Neural progenitor cell (in vitro differentiated cells): ENCODE results near the gene GPATCH4. TPM values are rescaled to one million over a fixed set of nuclear protein-coding genes. Genes with fewer than 3 reads are reported as not detected.

Source experiments
- DNase-seq: peaks from one replicate; pipeline ENCODE4 v3.0.0-alpha.2; 2016; ENCODE audit warnings: low spot score
- H2AFZ ChIP-seq: fragments of 200-600 bp; sonication (generic); replicated peaks from 2 replicates; pipeline ENCODE4 v1.6.1; 2016; ENCODE audit warnings: antibody characterized with exemption
- H3F3A ChIP-seq: fragments of 200-600 bp; sonication (generic); 2 replicates; pipeline ENCODE4 v1.6.1; 2016; ENCODE audit warnings: antibody characterized with exemption, low read depth
- H3K27ac ChIP-seq: fragments of 200-600 bp; sonication (generic); 2 replicates; pipeline ENCODE4 v1.5.1; 2016; ENCODE audit warnings: mild to moderate bottlenecking
- H3K27me3 ChIP-seq: fragments of 200-600 bp; sonication (generic); 2 replicates; pipeline ENCODE4 v1.6.1; 2016; ENCODE audit warnings: mild to moderate bottlenecking, moderate library complexity
- H3K36me3 ChIP-seq: fragments of 200-600 bp; sonication (generic); 2 replicates; pipeline ENCODE4 v1.5.1; 2016
- H3K4me1 ChIP-seq: fragments of 200-600 bp; sonication (generic); 2 replicates; pipeline ENCODE4 v1.6.1; 2016; ENCODE audit warnings: mixed run types
- H3K4me2 ChIP-seq: fragments of 200-600 bp; sonication (generic); 2 replicates; pipeline ENCODE4 v1.6.1; 2016
- H3K4me3 ChIP-seq: fragments of 200-600 bp; sonication (generic); 2 replicates; pipeline ENCODE4 v1.5.1; 2016
- H3K79me2 ChIP-seq: fragments of 200-600 bp; sonication (generic); 2 replicates; pipeline ENCODE4 v1.6.1; 2016; ENCODE audit warnings: low read depth
- H3K9ac ChIP-seq: fragments of 200-600 bp; sonication (generic); 2 replicates; pipeline ENCODE4 v1.6.1; 2016
- H3K9me3 ChIP-seq: fragments of 200-600 bp; sonication (generic); 2 replicates; pipeline ENCODE4 v1.5.1; 2016; ENCODE audit warnings: low read depth
- H4K20me1 ChIP-seq: fragments of 200-600 bp; sonication (generic); 2 replicates; pipeline ENCODE4 v1.6.1; 2016; ENCODE audit warnings: low read depth
- H3K27ac Mint-ChIP-seq: 3 replicates; pipeline ENCODE4 v1.8.0; 2021; ENCODE audit warnings: mixed read lengths
- H3K27me3 Mint-ChIP-seq: 2 replicates; pipeline ENCODE4 v1.8.0; 2022; ENCODE audit warnings: low read depth, mild to moderate bottlenecking, inconsistent platforms, moderate library complexity, mixed read lengths; ENCODE audit not compliant: insufficient read depth
- H3K36me3 Mint-ChIP-seq: 3 replicates; pipeline ENCODE4 v1.8.0; 2021; ENCODE audit warnings: mixed read lengths
- H3K4me1 Mint-ChIP-seq: 3 replicates; pipeline ENCODE4 v1.8.0; 2021; ENCODE audit warnings: mixed read lengths
- H3K4me3 Mint-ChIP-seq: 3 replicates; pipeline ENCODE4 v1.8.0; 2021; ENCODE audit warnings: mild to moderate bottlenecking, moderate library complexity, mixed read lengths
- H3K9me3 Mint-ChIP-seq: 3 replicates; pipeline ENCODE4 v1.8.0; 2020; ENCODE audit warnings: mixed read lengths
- CTCF ChIP-seq: fragments of 200-600 bp; sonication (generic); IDR thresholded peaks from 2 replicates; pipeline ENCODE4 v1.5.1; 2017; ENCODE audit warnings: antibody characterized with exemption, mild to moderate bottlenecking
- EZH2 ChIP-seq: fragments of 200-600 bp; sonication (generic); IDR thresholded peaks from 2 replicates; pipeline ENCODE4 v1.6.1; 2017; ENCODE audit warnings: antibody characterized with exemption, mild to moderate bottlenecking, moderate library complexity
- EZH2phosphoT487 ChIP-seq: fragments of 200-600 bp; sonication (generic); IDR thresholded peaks from 2 replicates; pipeline ENCODE4 v1.6.1; 2017; ENCODE audit warnings: antibody characterized with exemption
- total RNA-seq: library from RNA; depleted of rRNA; stranded (reverse); fragments of >200 nt; gene quantifications from 2 replicates; pipeline ENCODE4 v1.2.3, GENCODE V29; 2015; ENCODE audit warnings: low replicate concordance

The GPATCH4 gene
- total RNA-seq, 1 donor from 2014 or later: 17.2 TPM

DNA sequence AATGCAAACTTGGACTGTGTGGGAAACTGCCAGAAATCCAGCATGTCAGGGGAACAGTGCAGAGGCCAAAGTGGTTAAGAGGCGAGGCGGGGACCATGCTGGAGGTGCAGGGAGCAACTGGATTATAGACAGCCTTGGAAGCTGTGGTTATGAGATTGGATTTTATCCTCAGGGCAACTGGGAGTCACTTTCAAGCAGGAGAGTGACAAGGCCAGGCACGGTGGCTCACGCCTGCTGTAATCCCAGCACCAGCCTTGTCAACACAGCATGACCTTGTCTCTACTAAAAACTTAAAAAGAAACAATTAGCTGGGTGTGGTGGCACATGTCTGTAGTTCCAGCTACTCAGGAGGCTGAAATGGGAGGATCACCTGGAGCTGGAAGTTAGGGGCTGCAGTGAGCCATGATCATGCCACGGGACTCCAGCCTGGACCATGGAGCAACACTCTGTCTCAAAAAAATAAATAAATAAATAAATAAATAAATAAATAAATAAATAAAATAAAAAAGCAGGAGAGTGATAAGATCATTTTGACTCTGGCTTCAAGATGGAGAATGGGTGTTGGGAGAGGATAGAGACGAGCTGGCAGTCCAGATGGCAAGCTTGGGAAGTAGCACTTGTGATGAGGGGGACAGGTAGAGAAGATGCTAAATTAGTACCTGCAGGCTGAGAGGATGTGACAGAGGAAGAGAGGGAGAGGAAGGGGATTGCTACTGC lies 21.5 kb upstream of the GPATCH4 start:
- H3K4me3 Mint-ChIP-seq: peak overlapping the region; percentile 50
- H3F3A ChIP-seq: peaks cover 9% of the 10 kb centered on the region
- H3K4me3 ChIP-seq: no peak overlapping the region
- no peaks in the 10 kb centered on the region for H3K36me3 ChIP-seq
- peaks cover 19% of the 10 kb centered on the region for H3K4me1 Mint-ChIP-seq
- no peak overlapping the region for H3K27ac Mint-ChIP-seq
- H3K36me3 Mint-ChIP-seq: no peaks in the 10 kb centered on the region
- no peak for TF ChIP-seq CTCF
- TF ChIP-seq EZH2phosphoT487: no peak
- TF ChIP-seq EZH2: no peak
- H3K4me1 ChIP-seq: peaks cover 8% of the 10 kb centered on the region
- peaks cover 90% of the 10 kb centered on the region for H3K27me3 ChIP-seq
- no peaks in the 10 kb centered on the region for H3K79me2 ChIP-seq
- H3K27me3 Mint-ChIP-seq: peaks cover 48% of the 10 kb centered on the region
- H2AFZ ChIP-seq: no peak overlapping the region
- no peak overlapping the region for H3K27ac ChIP-seq
- no peaks in the 10 kb centered on the region for H3K9me3 ChIP-seq
- no peak for DNase-seq
- H3K9ac ChIP-seq: no peak overlapping the region
- H3K4me2 ChIP-seq: no peak overlapping the region
- H3K9me3 Mint-ChIP-seq: no peaks in the 10 kb centered on the region
- peaks cover 27% of the 10 kb centered on the region for H4K20me1 ChIP-seq

GRCh38 chr1:156619582-156619955 lies 18.3 kb upstream of the GPATCH4 start:
- no peak overlapping the region for H3K4me3 ChIP-seq
- H3K9ac ChIP-seq: no peak overlapping the region

DNA sequence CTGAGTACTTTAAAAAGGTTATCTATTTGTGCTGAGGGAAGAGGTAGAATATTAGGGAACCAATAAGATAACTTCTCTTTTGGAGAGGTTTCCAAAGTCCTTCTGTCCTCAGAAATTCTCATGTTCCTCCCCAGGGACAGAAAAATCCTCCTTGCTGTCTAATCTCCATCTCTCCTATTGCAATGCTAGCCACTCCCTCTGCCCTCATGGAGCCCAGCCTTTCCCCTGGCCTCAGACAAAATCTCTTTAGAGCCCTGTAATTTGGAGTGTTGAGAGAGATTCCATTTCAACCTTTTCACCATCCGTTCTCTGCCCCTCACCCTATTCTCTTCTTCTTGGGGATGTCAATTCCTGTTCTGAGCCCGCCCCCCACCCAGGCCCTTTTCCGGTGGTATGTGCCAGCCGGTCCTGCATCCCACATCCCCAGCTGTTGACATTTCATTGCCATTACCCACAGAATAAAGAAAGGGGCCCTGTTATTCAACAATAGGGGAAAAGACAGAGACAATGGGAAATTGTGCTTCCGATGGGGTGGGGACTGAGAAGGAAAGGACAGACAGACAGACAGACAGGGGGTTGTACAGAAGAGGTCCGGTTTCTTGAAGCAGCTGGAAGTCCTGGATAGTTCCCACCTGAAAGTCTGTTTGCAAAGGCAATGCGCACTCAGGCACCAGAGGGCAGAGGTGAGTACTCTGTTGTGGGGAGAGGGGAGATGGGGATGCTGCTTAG lies 17.7 kb upstream of the GPATCH4 start, which contains the start of gene HAPLN2:
Gene HAPLN2 (plus strand): TSS at position 563 of the 729 bp plus-strand sequence. CDS start 4,076 bp downstream, outside the sequence.
- Mint-ChIP-seq H3K9me3 (no peaks in the 10 kb centered on the region), H3K4me3 (no peak within 1 kb of the TSS)
- DNase-seq: peak; percentile 72

More at GRCh38 chr1:156619582-156619955, 18.3 kb upstream of the GPATCH4 start:
- Histone ChIP-seq H3K27ac (no peak overlapping the region), H3K4me2 (no peak overlapping the region), H4K20me1 (peaks cover 15% of the 10 kb centered on the region), H3K9me3 (no peaks in the 10 kb centered on the region), H3F3A (peaks cover 8% of the 10 kb centered on the region), H3K27me3 (peaks cover 76% of the 10 kb centered on the region), H3K79me2 (no peaks in the 10 kb centered on the region), H3K36me3 (no peaks in the 10 kb centered on the region), H3K4me1 (no peaks in the 10 kb centered on the region), H2AFZ (no peak overlapping the region)
- Mint-ChIP-seq H3K27me3 (peaks cover 46% of the 10 kb centered on the region), H3K27ac (no peak overlapping the region), H3K4me1 (peaks cover 16% of the 10 kb centered on the region), H3K4me3 (no peak overlapping the region), H3K9me3 (no peaks in the 10 kb centered on the region), H3K36me3 (no peaks in the 10 kb centered on the region)
- TF ChIP-seq CTCF (no peak), EZH2phosphoT487 (no peak), EZH2 (no peak)
- DNase-seq: no peak

More for the DNA sequence above, 17.7 kb upstream of the GPATCH4 start, which contains the start of gene HAPLN2:
- Histone ChIP-seq H4K20me1 (peaks cover 13% of the 10 kb centered on the region), H3K79me2 (no peaks in the 10 kb centered on the region), H3K9ac (no peak within 1 kb of the TSS), H3K9me3 (no peaks in the 10 kb centered on the region), H3K36me3 (no peaks in the 10 kb centered on the region), H2AFZ (no peak within 1 kb of the TSS), H3K4me2 (no peak within 1 kb of the TSS), H3K27ac (no peak within 1 kb of the TSS), H3K4me1 (no peaks in the 10 kb centered on the region), H3K4me3 (no peak within 1 kb of the TSS), H3F3A (peaks cover 6% of the 10 kb centered on the region), H3K27me3 (peaks cover 74% of the 10 kb centered on the region)
- Mint-ChIP-seq H3K27me3 (peaks cover 44% of the 10 kb centered on the region), H3K36me3 (no peaks in the 10 kb centered on the region), H3K4me1 (peaks cover 16% of the 10 kb centered on the region), H3K27ac (no peak within 1 kb of the TSS)
- no peak for TF ChIP-seq EZH2phosphoT487
- TF ChIP-seq CTCF: peak; percentile 63
